DMS 273 (cell line): Measurements from ENCODE around the gene RHOT2.

Source experiments
- DNase-seq: peaks from one replicate; lab custom pipeline; 2025; ENCODE audit not compliant: unreplicated experiment; lab: John Stamatoyannopoulos, UW

Gene RHOT2

DNA sequence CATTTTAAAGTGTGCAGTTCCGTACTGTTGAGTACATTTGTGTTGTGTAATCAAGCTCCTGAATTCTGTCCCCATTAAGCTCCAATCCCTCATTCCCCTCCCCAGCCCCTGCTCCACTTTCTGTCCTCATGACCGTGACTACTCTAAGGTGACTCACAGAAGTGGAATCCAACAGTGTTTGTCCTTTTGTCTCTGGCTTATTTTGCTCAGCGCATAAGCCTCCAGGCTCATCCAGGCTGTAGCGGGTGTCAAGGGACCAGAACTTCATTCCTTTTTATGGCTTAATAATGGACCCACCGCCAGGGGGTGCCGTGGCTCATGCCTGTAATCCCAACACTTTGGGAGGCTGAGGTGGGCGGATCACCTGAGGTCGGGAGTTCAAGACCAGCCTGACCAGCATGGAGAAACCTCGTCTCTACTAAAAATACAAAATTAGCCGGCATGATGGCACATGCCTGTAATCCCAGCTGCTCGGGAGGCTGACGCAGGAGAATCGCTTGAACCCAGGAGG lies 44.9 kb downstream of the RHOT2 start:
- DNase-seq, result peak; percentile 84

GRCh38 chr16:714079-714478 lies 46.1 kb downstream of the RHOT2 start:
- DNase-seq, result no peak

DNA sequence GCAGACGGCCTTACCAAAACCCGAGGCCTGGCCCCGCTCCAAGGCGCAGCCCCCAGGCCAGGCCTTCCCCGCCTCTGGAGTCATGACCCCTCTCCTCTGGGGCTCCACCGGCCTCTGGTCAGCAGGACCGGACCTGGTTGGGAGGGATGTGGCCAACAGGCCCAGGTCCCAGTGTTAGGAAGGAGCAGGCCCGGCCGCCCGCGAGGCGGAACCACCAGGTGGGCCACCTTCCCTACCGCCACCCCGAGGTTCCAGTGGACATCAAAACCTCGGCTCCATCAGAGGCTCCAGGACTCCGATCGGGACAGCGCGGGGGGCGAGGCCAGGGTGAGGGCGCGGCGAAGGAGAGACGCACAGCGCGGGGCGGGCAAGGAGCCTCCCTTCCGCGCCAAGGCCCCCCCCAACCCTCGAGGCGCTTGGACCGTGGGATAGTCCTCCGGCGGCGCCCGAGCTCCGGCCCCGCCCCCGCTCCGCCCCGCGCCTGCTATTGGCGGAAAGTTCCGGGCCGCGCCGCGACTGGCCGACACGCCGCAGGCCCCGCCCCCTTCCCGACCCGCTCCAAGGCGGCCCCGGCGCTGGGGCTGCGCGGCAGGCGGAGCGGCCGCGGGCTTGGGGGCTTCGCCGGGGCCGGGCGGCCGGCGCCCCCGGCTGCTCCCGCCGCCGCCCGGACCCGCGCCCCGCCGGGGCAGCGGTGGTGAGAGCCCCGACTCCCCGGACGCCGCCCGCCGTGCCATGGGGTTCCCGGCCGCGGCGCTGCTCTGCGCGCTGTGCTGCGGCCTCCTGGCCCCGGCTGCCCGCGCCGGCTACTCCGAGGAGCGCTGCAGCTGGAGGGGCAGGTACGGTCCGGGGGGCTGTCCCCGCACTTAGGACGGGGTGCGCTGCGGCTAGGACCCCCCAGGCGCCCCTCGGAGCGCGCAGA lies 46.9 kb downstream of the RHOT2 start, which contains the start of gene METRN:
Gene METRN (plus strand): TSS at position 561 of the 919 bp plus-strand sequence. CDS start 172 bp downstream, at position 733.
- peak; percentile 96 for DNase-seq

- peak; percentile 77 for DNase-seq
Observed at GRCh38 chr16:715477-716199, 47.7 kb downstream of the RHOT2 start.

DNA sequence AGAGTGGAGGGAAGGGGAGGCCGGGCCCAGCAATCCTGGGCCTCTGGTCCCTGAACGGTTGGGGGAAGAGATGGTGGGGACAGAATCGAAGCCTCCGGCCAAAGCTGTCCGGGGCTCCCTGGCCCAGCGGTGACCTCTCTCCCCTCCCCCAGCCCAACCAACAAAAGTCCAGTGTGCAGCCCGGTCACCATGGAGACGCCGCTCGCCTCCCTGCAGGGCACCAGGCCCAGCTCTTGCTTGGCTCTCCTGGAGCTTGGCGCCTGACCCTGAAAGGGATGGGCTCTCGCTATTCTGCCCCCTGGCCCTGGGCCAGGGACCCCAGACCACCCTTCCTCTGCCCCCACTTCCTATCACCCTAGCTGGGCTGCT lies 48.3 kb downstream of the RHOT2 start:
- DNase-seq, result peak; percentile 74

DNA sequence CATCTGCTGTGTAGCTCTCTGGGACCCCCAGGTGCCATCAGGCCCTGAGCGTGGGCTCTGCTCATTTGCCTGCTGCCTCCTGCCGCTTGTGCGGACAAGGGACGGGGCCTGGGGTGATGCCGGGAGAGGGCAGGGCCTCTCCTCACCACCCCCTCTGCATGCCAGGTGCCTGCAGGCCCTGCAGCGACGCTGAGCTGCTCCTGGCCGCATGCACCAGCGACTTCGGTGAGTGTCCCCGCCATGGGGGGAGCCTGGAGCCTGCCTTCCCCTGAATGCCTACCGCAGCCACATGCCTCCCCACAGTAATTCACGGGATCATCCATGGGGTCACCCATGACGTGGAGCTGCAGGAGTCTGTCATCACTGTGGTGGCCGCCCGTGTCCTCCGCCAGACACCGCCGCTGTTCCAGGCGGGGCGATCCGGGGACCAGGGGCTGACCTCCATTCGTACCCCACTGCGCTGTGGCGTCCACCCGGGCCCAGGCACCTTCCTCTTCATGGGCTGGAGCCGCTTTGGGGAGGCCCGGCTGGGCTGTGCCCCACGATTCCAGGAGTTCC lies 48.9 kb downstream of the RHOT2 start:
- DNase-seq, result no peak

- no peak for DNase-seq
Observed at GRCh38 chr16:717450-718245, 49.7 kb downstream of the RHOT2 start.

DNA sequence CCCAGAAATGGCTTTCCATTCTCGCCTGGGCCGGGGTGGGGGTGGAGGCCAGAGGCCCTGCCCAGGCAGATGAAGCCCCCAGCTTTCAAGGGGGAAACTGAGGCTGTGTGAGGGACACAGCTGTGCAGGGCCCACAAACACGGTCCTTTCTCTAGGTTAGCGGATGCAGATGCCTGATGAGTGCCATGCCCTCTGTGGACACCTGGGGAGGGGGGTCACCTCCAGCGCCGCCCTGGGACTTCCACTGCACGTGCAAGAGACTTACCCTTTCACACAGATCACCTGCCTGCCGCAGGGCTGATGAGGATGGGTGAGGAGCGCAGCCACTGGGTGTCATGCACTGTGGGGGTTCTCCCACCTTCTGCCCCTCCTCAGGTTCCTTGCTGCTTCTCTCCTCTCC lies 50.5 kb downstream of the RHOT2 start:
- no peak for DNase-seq

GRCh38 chr16:718922-719321 lies 51.0 kb downstream of the RHOT2 start:
- no peak for DNase-seq

DNA sequence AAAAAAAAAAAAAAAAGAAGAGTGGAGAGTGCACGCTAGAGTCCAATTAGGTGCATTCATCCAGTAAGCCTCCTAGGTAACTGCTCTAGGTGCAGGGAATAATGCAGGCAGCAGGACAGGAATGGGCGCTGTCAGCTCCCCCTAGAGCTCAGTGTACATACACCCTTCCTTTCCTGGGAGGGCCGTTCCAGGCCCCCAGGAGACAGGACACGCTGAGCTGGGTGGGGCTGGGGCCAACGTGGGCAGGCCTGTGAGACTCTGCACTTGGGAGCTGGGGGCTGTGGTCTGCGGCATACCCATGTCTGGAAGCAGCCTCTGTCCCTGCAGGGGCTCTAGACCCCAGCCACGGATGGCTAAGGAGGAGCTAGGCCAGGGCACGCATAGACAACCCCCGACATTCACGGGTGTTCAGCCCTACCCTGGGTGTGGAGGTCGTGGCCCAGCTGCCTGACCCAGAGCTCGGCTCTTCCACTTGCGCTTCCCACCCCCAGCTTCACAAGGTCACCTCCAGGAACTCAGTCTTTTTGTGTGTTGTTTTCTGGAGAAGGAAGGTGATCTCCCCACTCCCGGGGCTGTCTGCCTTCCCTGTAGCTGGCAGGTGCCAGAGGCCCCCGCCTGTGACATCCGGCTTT lies 52.0 kb downstream of the RHOT2 start:
- DNase-seq, result peak; percentile 72

- peak; percentile 96 for DNase-seq
Observed at GRCh38 chr16:720447-720989, 52.6 kb downstream of the RHOT2 start.

DNA sequence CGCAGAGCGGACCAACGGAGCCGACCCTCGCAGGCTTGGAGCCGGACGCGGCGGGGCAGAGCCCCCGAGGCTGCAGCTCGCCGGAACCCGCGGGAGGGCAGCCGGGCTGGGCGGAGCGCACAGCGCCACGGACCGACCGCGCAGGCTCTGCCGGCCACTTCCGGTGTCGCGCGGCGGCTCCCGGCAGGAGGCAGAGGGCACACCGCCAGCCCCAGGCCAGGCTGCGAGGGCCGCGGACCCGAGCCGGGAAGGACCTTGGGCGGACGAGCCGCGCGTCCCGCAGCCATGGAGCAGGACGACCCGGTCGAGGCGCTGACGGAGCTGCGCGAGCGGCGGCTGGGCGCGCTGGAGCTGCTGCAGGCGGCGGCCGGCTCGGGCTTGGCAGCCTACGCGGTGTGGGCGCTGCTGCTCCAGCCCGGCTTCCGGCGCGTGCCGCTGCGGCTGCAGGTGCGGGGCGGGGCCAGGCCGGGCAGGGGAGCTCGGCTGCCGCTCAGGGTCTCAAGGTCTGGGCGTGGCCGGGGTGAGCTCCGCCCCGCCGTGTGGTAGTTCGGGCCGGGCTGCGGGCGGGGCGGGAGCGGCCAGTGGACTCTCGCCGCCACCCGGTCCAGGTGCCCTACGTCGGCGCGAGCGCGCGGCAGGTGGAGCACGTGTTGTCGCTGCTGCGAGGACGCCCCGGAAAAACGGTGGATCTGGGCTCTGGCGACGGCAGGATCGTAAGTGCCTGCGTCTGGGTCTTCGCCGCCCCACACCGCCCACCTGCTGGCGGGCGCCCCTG lies 53.2 kb downstream of the RHOT2 start, which contains the start of gene ANTKMT:
Gene ANTKMT (plus strand): TSS at position 157 of the 775 bp plus-strand sequence. CDS start 129 bp downstream, at position 286.
- DNase-seq, result peak; percentile 95

DNA sequence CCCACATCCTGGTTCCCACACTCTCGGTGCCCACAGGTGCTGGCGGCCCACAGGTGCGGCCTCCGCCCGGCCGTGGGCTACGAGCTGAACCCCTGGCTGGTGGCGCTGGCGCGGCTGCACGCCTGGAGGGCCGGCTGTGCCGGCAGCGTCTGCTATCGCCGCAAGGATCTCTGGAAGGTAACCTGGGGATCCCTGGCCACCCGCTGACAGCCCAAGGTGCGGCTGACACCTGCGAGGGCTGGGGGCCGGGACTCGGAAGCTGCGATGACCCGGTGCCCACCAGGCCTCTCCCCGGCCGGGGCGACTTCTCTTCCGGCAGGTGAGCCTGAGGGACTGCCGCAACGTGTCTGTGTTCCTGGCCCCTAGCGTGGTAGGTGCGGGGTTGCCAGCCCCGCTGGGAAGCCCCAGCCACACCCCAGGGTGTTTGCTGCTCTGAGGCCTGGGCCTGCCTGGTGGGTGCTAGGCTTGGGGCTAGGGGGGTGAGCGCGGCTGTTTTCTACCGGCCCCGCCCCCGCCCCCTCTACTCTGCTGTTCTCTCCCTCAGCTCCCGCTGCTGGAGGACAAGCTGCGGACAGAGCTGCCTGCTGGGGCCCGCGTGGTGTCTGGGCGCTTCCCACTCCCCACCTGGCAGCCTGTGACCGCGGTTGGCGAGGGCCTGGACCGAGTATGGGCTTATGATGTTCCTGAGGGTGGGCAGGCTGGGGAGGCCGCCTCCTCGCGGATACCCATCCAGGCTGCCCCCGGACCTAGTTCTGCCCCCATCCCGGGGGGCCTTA lies 54.0 kb downstream of the RHOT2 start:
- peak; percentile 52 for DNase-seq

GRCh38 chr16:722835-723633 lies 55.1 kb downstream of the RHOT2 start:
- DNase-seq, result no peak

- DNase-seq, result no peak
Observed at GRCh38 chr16:723695-724094, 55.8 kb downstream of the RHOT2 start.
